Measurements from ENCODE around the gene CAMP.
"Not testable (repeated sequence)": the region's sequence is repeated elsewhere in the genome, so short reads cannot be mapped to it uniquely, and the experiment has no call there.

Gene CAMP, protein sequence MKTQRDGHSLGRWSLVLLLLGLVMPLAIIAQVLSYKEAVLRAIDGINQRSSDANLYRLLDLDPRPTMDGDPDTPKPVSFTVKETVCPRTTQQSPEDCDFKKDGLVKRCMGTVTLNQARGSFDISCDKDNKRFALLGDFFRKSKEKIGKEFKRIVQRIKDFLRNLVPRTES

DNA sequence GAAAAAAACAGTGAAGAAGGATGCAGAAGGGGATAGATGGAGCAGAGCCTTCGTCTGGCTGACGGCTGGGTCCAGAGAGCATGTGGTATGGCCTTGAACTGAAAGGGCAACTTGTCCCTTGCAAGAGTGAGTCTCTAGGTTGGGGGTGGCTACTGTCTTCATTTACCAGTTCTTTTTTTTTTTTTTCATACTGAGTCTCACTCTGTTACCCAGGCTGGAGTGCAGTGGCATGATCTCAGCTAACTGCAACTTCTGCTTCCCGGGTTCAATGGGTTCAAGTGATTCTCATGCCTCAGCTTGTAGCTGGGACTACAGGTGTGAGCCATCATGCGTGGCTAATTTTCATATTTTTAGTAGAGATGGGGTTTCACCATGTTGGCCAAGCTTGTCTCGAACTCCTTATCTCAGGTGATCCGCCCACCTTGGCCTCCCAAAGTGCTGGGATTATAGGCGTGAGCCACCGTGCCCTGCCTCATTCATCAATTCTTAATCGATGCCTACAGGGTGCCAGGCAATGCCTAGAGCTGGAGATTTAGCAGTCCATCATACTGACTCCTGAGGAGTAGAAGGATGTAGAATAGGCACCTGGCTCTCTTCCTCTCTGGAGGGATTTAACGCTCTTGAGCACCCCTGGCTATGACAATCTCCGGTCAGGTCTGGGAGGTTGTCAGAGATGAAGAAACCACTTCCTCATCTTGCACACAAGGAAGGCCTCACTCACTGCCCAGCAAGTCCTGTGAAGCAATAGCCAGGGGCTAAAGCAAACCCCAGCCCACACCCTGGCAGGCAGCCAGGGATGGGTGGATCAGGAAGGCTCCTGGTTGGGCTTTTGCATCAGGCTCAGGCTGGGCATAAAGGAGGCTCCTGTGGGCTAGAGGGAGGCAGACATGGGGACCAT is at the start of gene CAMP:
TSS of gene CAMP (plus strand) at position 880 of the 898 bp plus-strand sequence. CDS start at position 897, 17 bp downstream.
- no peak for DNase-seq (ENCODE audit: low spot score)

DNA sequence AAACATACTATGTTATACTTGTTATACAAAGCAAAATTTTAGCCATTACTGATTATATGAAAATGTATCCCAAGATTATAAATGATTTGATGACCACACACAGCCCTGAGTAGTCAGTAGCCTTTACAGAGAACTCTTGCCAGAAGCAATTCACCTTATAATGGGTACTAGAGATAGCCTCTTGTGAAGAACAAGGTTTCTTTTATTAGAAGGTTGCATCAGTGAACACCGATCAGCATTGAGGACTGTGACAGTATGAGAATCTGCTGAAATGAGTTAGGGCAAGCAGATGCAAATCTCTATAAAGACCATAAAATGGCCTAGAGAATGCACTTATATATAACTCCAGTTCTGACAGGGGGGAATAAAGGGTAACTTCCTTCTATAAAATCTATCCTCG is 45.2 kb upstream of the CAMP start:
- no peak for DNase-seq (ENCODE audit: low spot score)

DNA sequence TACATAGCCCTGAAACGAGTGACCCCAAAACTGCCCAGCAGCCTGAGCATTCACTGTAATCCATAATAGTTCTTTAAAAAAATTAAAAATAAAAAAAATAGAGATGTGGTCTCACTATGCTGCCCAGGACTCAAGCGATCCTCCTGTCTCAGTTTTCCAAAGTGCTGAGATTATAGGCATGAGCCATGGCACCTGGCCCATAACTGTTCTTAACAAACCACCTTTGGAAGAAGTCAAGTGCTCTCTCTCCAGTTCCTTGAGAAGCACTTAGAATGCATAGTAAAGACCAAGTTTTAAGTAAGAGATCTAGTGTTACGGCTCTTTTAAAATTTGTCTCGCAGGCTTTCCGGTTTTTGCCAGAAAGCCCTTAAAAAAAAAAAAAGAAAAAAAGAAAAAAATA is 43.3 kb upstream of the CAMP start:
- no peak for DNase-seq (ENCODE audit: low spot score)

DNA sequence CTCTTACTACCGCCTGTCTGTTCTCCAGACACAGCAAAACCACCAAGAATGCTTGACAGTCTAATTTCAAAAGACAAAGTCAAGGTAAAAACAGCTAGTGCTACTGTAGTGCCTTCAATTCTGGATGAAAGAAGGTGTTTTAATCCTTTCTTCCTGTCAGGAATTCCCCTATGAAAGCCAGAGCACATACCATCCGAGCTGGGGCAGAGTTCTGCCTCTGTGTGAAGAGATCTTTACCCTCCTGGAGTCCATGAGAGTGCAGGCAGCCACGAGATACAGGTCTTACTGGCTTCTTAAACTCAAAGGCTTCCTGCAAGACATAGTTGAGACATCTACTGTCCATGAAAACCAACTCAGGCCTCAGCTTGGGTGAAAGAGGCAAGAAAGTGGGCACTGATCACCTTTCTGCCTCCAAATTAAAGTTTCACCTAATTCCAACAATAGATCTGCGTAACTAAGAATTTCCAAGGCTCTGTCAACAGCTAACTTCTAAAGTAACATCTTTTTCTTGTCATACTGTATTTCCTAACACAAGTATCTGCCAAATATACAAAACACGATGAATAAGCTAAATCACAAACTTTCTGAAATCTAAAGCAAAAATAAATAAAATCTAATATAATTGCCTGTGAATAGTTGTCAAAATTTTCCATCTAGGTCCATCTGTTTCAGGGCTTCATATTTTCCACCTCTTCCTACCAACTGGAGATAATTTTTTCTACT is 42.6 kb upstream of the CAMP start:
- no peak for DNase-seq (ENCODE audit: low spot score)

DNA sequence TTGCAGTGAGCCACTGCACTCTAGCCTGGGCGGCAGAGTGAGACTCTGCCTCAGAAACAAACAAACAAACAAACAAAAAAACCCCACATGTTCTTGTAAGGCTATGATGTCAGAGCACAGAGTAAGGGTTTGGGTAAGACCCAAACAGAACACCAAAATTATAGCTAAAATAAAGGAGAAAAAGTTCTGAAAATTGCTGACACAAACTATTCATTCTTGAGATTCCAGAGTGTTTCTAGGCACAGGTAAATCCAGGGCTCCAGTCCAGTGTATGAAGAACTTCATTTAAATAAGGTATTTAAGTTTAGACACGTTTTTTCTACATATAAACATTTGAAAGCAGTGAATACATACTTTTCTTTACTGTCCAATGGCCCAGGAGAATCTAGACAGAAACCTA is 39.0 kb upstream of the CAMP start:
- no peak for DNase-seq (ENCODE audit: low spot score)

DNA sequence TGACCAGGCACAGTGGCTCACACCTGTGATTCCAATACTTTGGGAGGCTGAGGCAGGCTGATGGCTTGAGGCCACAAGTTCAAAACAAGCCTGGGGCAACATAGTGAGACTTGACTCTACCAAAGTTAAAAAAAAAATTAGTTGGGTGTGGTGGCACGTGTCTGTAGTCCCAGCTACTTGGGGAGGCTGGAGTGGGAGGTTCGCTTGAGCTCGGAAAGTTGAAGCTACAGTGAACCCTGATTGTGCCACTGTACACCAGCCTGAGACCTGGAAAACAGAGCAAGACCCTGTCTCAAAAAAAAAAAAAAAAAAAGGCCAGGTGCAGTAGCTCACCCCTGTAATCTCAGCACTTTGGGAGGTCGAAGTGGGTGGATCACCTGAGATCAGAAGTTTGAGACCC is 38.2 kb upstream of the CAMP start:
- no peak for DNase-seq (ENCODE audit: low spot score)

DNA sequence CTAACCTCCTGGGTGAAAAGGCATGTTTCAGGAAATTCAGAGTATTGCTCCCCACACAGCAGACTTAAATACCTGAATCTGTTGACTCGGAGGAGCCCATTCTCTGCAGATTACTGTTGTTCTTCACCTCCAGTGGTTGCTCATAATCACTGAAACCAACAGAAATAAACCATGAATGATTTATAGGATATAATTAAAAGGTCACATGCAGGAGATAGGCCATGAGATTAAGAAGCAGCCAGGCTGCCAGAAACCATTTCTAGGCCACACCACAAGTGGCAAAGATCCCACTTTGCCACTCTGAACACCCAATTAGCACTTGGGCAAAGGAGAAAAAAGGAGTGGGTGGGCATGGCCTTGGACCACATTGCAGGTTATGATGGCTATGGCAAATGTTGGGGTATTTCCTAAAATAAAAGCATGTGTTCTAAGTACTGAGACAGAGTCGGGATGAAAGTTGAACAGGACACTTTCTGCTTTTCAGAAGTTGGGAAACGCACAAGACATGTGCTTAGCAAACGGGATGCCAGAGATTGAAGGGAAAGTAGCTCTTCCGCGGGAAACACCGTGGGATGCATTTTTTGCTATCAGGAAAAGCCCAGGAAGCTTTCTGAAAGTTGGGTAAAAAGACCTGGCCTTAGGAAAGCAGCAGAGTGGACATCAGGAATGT is 36.5 kb upstream of the CAMP start:
- peak; percentile 41 for DNase-seq (ENCODE audit: low spot score)

DNA sequence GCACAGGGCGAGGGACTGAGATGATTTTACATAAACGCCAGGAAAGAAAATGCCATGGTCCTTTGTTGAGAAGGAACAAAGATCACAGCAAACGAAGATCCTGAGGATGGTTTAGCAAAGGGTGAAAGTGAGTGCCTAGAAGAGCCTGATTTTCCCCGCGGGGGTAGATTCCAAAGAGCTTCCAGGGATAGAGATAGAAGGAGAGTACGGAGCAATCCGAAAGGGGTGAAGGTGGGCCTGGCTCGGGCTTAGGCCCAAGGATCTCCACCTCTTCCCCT is 36.1 kb upstream of the CAMP start:
- DNase-seq (ENCODE audit: low spot score): peak; percentile 11

DNA sequence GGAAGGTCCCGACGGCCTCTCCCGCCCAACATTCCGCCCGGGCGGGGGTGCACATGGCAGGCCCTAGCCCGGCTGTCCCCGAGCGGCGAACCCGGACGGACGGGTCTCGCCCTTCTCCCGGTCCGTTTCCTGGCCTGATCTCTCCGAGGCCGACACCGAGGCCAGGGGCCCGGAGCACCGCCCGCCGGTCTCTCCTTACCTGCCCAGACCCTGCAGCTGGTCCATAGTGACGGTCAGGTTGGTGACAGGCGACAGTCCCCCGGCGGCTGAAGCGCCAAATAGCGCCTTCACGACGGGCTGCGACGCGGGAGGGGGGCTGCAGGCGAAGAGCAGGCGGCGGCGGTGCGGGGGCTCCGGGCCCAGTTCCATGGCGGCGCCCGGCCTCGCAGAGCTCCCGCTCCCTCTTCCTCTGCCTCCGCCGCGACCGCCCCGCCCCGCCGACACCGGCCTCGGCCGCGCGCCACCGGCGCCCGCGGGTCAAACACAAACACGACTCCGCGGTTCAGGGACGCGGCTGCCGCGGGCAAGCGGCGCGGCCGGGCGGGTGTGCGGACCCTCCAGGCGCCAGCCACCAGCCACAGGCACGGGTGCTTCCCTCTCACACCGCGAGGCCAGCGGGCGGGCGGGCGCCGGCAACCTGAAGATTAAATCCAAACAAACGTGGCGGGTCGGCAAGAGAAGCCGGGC is 35.6 kb upstream of the CAMP start:
- DNase-seq (ENCODE audit: low spot score): no peak

DNA sequence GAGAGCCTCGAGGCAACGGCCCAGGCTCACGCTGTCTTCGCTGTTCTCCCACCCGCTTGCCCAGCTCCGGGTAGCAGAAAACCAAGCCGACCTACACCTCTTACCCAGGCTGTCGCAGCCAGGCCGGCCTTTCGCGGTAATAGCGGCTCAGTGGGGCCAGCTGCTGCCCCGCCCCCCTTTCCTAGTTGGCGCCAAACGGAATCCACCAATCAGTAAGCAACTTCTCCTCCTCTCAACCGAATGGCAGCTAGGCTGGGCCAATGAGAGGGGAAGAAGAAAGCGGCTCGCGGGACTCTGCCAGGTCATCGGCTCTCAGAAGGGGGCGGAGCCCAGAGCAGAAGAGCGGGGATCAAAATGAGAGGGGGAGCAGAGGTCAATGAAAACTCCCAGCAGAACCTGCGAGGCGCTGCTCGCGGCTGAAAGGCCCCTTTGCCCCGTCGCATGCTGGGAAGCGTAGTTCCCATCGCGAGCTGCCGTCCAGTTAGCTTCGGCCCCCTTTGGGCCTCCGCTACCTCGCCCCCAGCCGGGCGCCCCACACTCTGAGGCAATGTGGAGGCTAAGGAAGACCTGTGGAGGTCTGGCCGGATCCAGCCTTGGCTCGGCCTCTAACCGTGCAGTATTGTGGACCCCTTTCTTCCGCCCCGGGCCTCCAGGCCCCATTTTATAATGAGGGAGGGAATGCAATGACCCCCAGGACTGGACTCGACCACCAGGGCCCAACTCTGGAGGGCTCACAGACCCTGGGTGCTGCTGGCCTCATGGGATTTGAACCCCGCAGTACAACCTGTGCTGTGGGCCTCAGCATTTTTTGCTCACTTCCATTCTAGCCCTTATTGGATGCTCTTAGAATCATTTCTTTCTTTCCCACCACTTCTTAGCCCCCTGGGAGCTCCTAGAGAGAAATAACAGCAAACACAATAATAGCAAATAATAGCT is 34.8 kb upstream of the CAMP start, which contains the start of gene CDC25A:
TSS of gene CDC25A (minus strand) at position 152 of the 936 bp plus-strand sequence. CDS start 470 bp downstream, outside the sequence.
- DNase-seq (ENCODE audit: low spot score): peak; percentile 100

DNA sequence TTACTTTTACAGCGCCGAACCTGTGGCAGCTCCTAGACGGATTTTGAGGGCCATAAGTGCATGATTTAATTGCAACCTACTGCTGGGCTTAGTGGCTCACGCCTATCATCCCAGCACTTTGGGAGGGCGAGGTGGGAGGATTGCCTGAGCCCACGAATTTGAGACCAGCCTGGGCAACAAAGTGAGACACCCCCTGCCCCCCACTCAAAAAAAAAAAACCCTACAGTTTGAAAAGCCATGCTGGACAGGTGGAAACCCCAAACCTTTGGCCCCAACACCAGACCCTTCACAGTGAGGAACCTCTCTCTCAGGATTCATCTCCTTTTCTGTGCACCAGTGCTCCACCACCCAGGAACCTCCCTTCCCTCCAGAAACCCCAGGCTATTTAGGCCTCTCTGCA is 34.0 kb upstream of the CAMP start:
- DNase-seq (ENCODE audit: low spot score): no peak

DNA sequence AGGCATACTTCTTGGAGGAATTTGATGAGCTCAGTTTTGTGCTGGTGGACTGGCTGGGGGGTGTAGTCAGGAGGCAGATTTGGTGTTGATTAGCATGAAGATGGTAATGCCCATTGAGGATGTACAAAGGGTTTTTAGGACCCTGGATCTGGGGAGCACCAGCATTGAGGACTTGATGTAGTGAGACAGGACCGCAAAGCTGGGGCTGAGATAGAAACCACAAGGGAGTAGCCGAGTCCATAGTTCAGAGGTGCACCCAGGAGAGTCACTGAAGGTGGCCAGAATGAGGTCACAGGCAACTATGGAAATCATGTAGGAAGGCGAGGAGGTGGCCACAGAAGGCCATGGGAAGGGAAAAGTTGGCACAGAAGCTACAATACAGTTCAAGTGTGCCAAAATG is 32.4 kb upstream of the CAMP start:
- DNase-seq (ENCODE audit: low spot score): no peak

DNA sequence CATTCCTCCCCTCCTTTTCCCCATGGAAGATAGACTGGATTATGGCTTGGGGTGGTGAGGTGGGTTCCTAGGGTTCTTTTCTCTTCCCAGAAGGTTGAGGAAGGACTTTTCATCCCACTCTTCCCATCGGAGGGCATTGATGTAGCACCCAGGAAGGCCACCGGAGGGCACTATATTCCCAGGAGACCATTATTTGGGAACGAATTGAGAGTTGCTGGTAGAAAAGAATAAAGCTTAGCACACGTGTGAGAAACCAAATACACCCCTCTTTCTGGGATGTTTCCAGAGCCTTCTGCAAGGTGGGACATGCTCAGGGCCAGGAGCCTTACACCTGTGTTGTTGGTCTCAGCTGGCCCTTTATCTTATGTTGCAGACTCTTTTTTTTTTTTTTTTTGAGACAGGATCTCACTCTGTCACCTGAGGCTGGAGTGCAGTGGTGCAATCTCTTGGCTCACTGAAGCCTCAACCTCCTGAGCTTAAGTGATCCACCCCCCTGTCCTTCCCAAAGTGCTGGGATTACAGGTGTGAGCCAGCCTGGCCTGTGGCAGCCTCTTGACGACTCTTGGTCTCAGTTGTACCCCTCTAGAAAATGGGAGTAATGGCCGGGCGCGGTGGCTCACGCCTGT is 28.7 kb upstream of the CAMP start:
- DNase-seq (ENCODE audit: low spot score): peak; percentile 73

DNA sequence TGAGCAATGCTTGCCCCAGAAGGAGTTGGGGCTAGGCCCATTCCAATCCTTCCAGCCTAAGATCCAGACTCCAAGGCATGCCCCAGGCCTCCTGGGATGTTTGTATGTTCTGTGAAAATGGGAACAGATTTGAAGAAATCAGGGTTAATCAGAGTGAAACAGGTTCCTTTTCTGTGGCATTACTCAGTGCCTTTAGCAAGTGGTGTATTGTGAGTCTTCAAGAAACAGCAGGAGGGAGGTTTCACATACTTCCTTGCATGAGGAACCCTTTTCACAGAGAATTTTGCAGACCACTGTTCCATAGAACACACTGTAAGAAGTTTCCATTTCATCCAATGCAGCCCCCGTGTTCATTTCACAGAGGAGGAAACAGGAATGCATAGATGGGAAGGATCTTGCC is 26.7 kb upstream of the CAMP start:
- no peak for DNase-seq (ENCODE audit: low spot score)

DNA sequence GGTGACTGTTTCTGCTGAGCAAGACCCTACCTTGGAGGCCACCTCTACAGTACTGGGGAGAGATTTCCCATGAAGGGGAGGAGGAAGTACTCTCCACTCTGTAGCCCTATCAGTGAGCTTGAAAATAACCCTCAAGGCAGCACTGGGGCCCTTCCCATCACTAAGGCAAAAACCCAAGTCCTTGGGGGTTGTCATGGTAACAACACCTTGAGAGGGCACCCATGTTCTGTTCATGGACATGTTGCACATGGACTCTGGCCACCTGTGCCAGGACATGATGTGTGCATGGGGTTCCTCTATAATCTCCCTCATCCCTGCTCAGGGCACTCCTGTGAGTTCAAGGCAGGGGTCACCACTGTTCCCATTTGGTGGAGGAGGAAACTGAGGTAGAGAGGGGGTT is 24.2 kb upstream of the CAMP start:
- no peak for DNase-seq (ENCODE audit: low spot score)

DNA sequence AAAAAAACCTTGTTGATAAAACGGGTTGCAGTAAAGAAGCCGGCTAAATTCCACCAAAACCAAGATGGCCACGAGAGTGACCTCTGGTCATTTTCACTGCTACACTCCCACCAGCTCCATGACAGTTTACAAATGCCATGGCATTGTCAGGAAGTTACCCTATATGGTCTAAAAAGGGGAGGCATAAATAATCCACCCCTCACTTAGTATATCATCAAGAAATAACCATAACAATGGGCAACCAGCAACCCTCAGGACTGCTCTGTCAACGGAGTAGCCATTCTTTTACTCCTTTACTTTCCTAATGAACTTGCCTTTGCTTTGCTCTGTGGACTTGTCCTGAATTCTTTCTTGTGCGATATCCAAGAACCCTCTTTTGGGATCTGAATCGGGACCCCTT is 20.7 kb upstream of the CAMP start:
- no peak for DNase-seq (ENCODE audit: low spot score)

DNA sequence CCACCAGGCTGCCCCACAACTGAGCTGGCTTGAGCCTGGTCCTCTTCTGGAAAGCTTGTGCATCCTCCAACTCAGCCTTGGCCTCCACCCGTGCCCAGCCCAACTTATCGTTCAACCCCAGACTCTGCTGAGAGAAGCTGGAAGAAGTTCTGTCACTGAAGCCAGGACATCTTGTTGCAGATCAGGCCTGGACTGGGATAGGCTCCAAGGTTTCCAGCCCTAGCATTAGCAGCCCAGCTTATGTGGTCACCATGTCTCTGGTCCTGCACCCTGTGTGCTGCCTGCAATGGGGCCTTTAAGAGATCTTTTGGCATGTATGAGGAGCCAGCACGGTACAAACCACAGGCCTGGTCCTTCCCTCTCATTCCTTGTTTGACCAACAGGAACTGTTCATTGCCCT is 15.2 kb upstream of the CAMP start:
- no peak for DNase-seq (ENCODE audit: low spot score)

DNA sequence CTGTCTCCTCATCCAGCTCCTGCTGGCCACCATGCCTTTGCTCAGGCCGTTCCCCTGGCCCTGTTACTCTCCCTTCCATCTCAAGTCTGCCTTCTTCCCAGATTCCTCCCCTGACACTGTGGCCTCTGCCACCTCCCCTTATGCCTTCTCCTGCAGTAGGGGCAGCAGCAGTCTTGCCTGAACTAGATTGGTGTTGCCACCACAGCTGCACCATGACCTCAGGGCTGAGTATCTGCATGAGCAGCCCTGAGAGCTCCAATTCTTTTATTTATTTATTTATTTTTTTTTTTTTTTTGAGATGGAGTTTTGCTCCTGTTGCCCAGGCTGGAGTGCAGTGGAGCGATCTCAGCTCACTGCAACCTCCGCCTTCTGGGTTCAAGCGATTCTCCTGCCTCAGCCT is 13.8 kb upstream of the CAMP start:
- DNase-seq (ENCODE audit: low spot score): no peak

DNA sequence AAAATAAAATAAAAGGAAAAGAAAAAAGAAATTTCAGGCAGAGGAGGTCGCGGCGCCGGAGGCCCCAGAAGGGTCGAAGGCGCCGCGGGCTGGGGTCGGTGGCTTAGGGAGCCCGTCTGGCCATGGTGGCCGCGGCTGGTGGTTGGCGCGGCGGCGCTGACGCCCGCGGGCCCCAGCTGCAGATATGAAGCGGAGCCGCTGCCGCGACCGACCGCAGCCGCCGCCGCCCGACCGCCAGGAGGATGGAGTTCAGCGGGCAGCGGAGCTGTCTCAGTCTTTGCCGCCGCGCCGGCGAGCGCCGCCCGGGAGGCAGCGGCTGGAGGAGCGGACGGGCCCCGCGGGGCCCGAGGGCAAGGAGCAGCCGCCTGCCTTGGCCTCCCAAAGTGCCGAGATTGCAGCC is 12.8 kb upstream of the CAMP start:
- DNase-seq (ENCODE audit: low spot score): not testable (repeated sequence)

DNA sequence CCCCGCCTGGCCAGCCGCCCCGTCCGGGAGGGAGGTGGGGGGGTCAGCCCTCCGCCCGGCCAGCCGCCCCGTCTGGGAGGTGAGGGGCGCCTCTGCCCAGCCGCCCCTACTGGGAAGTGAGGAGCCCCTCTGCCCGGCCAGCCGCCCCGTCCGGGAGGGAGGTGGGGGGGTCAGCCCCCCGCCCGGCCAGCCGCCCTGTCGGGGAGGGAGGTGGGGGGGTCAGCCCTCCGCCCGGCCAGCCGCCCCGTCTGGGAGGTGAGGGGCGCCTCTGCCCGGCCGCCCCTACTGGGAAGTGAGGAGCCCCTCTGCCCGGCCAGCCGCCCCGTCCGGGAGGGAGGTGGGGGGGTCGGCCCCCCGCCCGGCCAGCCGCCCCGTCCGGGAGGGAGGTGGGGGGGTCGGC is 11.5 kb upstream of the CAMP start:
- not testable (repeated sequence) for DNase-seq (ENCODE audit: low spot score)
